ENCODE data around the gene TMEM106C.

Gene TMEM106C

DNA sequence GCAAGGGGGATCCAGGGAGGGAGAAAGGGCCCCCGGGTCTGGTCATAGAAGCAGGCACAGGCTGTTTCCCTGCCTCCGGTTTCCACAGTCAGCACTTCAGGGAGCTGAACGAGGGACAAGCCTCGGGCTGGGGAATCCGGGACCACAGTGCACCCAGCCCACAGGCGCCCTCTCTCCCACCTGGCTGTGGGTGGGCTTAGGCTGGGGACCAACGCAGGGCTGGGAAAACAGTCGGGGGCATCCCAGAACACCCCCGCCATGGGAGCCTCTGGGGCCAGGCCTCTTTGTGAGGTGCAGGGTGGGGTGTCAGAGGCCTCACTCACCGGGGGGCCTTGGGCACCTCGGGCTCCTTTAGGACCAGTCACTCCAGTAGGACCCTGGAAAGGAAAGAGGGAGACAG lies 16.3 kb downstream of the TMEM106C start:
- DNase-seq (ENCODE audit: insufficient read length, low spot score) = no peak
- no peak for FAIRE-seq
- TF ChIP-seq, protein P1, sequence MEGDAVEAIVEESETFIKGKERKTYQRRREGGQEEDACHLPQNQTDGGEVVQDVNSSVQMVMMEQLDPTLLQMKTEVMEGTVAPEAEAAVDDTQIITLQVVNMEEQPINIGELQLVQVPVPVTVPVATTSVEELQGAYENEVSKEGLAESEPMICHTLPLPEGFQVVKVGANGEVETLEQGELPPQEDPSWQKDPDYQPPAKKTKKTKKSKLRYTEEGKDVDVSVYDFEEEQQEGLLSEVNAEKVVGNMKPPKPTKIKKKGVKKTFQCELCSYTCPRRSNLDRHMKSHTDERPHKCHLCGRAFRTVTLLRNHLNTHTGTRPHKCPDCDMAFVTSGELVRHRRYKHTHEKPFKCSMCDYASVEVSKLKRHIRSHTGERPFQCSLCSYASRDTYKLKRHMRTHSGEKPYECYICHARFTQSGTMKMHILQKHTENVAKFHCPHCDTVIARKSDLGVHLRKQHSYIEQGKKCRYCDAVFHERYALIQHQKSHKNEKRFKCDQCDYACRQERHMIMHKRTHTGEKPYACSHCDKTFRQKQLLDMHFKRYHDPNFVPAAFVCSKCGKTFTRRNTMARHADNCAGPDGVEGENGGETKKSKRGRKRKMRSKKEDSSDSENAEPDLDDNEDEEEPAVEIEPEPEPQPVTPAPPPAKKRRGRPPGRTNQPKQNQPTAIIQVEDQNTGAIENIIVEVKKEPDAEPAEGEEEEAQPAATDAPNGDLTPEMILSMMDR (IDR thresholded peaks at IDR 0.05; ENCODE audit: insufficient read depth, missing control alignments) = no peak

DNA sequence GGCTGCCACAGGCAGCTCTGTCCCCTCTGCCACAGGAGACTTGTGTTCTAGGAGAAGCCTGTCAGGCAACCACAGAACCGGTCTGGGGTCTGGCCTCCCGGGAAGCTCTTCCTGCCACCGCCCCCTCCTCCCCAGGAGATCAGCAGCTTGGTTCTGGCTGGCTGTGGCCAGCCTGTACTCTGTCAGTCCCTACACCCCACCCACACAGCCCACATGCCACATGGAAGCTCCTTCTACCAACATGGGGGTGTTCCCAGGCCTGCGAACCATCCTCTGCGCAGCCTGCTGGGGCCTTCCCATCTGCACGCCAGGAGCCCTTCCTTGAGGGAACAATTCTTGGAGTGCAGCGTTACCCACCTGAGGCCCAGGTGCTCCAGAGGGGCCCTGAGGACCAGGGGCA lies 16.8 kb downstream of the TMEM106C start:
- DNase-seq (ENCODE audit: insufficient read length, low spot score) (no peak), FAIRE-seq (no peak)
- TF ChIP-seq, protein P1 (IDR thresholded peaks at IDR 0.05; ENCODE audit: insufficient read depth, missing control alignments) = no peak

GRCh38 chr12:47980779-47981495 lies 17.5 kb downstream of the TMEM106C start:
- TF ChIP-seq, protein P1 (IDR thresholded peaks at IDR 0.05; ENCODE audit: insufficient read depth, missing control alignments) = no peak
- FAIRE-seq = no peak
- no peak for DNase-seq (ENCODE audit: insufficient read length, low spot score)

GRCh38 chr12:47981496-47982260 lies 18.3 kb downstream of the TMEM106C start:
- TF ChIP-seq, protein P1 (IDR thresholded peaks at IDR 0.05; ENCODE audit: insufficient read depth, missing control alignments) = no peak
- no peak for DNase-seq (ENCODE audit: insufficient read length, low spot score)
- FAIRE-seq = no peak

DNA sequence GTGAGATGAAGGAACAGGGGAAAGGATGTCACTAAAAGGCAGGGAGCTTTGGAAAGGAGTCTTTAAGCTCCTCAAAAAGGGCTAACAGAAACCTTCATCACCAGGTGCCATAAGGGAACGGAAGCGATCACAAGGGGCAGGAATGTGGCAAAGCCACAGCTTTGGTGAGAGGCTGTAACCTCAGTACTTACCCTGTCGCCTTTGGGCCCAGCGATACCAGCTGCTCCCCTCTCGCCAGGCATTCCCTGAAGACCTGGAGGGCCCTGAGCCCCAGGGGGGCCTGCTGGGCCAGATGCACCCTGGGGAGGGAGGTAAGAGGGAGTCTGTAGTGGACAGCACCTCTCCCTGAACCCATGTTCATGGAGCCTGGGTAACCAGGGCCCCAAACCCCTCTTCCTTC lies 18.9 kb downstream of the TMEM106C start:
- DNase-seq (ENCODE audit: insufficient read length, low spot score) = no peak
- TF ChIP-seq, protein P1 (IDR thresholded peaks at IDR 0.05; ENCODE audit: insufficient read depth, missing control alignments) = no peak
- FAIRE-seq = no peak

DNA sequence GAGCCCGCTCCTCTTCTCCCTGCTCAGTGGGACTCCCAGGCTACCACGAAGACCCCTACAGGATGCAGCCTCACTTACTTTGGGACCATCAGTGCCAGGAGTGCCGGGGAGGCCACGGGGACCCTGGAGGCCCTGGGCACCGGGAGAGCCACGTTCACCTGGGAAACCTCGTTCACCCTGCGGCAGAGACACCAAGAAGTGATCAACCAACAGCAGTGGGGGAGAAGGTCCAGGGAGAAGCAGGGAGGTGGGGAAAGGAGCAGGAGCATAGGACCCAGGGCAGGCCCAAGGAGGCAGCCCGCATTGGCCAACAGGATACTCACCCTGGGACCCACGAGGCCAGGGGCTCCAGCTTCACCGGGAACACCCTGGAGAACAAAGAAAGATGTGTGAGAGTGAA lies 19.4 kb downstream of the TMEM106C start:
- DNase-seq (ENCODE audit: insufficient read length, low spot score) (no peak), FAIRE-seq (no peak)
- TF ChIP-seq, protein P1 (IDR thresholded peaks at IDR 0.05; ENCODE audit: insufficient read depth, missing control alignments) = no peak
